ENCODE results near the gene CCNL1. TPM values are rescaled to one million over a fixed set of nuclear protein-coding genes. Genes with fewer than 3 reads are reported as not detected.

Gene CCNL1
- total and polyA plus RNA-seq, 8 donors, result 30.2 to 149 (median 43.5) TPM

GRCh38 chr3:157109267-157110141, 50.4 kb downstream of the CCNL1 start:
- WGBS, 2 donors, result 82% methylated on average over 7 of the region's 7 CpGs
- Histone ChIP-seq H3K4me1 (peaks cover 0 to 6% (median 5%) of the 10 kb centered on the region in 3 donors), H3K4me3 (no peak overlapping the region), H3K27ac (no peak overlapping the region), H3K36me3 (no peaks in the 10 kb centered on the region), H3K9me3 (no peaks in the 10 kb centered on the region), H3K27me3 (no peaks in the 10 kb centered on the region)
- ATAC-seq, result no peak
- intact Hi-C loops (cut with DNase I), result no loop called here
- no peak for FAIRE-seq
- DNase-seq, result no peak
- TF ChIP-seq CTCF (IDR thresholded peaks at IDR 0.05), result no peak

- H3K27ac ChIP-seq, result no peak overlapping the region
- TF ChIP-seq CTCF (IDR thresholded peaks at IDR 0.05), result no peak
- FAIRE-seq, result no peak
- peak in 1 of 4 donors; percentile 15 for ATAC-seq
- H3K4me1 ChIP-seq, result peaks cover 0 to 6% (median 5%) of the 10 kb centered on the region in 3 donors
- H3K9me3 ChIP-seq, result no peaks in the 10 kb centered on the region
- H3K4me3 ChIP-seq, result no peak overlapping the region
- H3K27me3 ChIP-seq, result no peaks in the 10 kb centered on the region
- 42 to 49% methylated on average over 5 of the region's 5 CpGs for WGBS, 2 donors
- intact Hi-C loops (cut with DNase I), result no loop called here
- DNase-seq, result no peak
- no peaks in the 10 kb centered on the region for H3K36me3 ChIP-seq
These were observed 52.3 kb downstream of the CCNL1 start for GRCh38 chr3:157107644-157108133.

GRCh38 chr3:157107037-157107436, 52.9 kb downstream of the CCNL1 start:
- 33 to 36% methylated on average over 2 of the region's 2 CpGs for WGBS, 2 donors
- no peak for FAIRE-seq
- H3K27ac ChIP-seq, result no peak overlapping the region
- no peaks in the 10 kb centered on the region for H3K9me3 ChIP-seq
- intact Hi-C loops (cut with DNase I), result no loop called here
- H3K36me3 ChIP-seq, result no peaks in the 10 kb centered on the region
- H3K4me1 ChIP-seq, result peaks cover 0 to 6% (median 5%) of the 10 kb centered on the region in 3 donors
- DNase-seq, result no peak
- no peak for TF ChIP-seq CTCF (IDR thresholded peaks at IDR 0.05)
- H3K27me3 ChIP-seq, result no peaks in the 10 kb centered on the region
- H3K4me3 ChIP-seq, result no peak overlapping the region
- peak; percentile 21 to 56 (median 42) for ATAC-seq

GRCh38 chr3:157104928-157105652, 54.9 kb downstream of the CCNL1 start:
- no peak overlapping the region for H3K27ac ChIP-seq
- ATAC-seq (no peak), DNase-seq (no peak), FAIRE-seq (no peak)
- H3K9me3 ChIP-seq, result no peaks in the 10 kb centered on the region
- WGBS, 2 donors, result 66 to 70% methylated on average over 7 of the region's 7 CpGs
- H3K27me3 ChIP-seq, result no peaks in the 10 kb centered on the region
- intact Hi-C loops (cut with DNase I), result no loop called here
- H3K4me3 ChIP-seq, result no peak overlapping the region
- H3K4me1 ChIP-seq, result peaks cover 0 to 6% (median 5%) of the 10 kb centered on the region in 3 donors
- no peak for TF ChIP-seq CTCF (IDR thresholded peaks at IDR 0.05)
- H3K36me3 ChIP-seq, result no peaks in the 10 kb centered on the region
